Osteoblast (primary cell): ENCODE results near the gene MAP3K5. TPM values are rescaled to one million over a fixed set of nuclear protein-coding genes. Genes with fewer than 3 reads are reported as not detected.

Source experiments
- DNase-seq: peaks from one replicate; pipeline ENCODE4 v3.0.0; 2011; ENCODE audit warnings: low spot score, mixed read lengths; ENCODE audit not compliant: insufficient read length; ENCODE audit errors: missing footprints
- H2AFZ ChIP-seq: 2 replicates; pipeline ENCODE4 v1.6.0; 2011; ENCODE audit warnings: mild to moderate bottlenecking, low read length
- H3K27ac ChIP-seq: 2 replicates; pipeline ENCODE4 v1.5.1; 2011; ENCODE audit warnings: mild to moderate bottlenecking, low read depth, low read length, moderate library complexity
- H3K27me3 ChIP-seq: 2 replicates; pipeline ENCODE4 v1.6.0; 2012; ENCODE audit warnings: mild to moderate bottlenecking, control low read depth, inconsistent platforms, low read length, moderate library complexity; ENCODE audit not compliant: insufficient read depth
- H3K36me3 ChIP-seq: 2 replicates; pipeline ENCODE4 v1.5.1; 2011; ENCODE audit warnings: mild to moderate bottlenecking, low read length, control low read depth, moderate library complexity; ENCODE audit not compliant: insufficient read depth
- H3K4me1 ChIP-seq: 2 replicates; pipeline ENCODE4 v1.5.1; 2011; ENCODE audit warnings: mild to moderate bottlenecking, low read length, control low read depth, moderate library complexity; ENCODE audit not compliant: insufficient read depth
- H3K4me2 ChIP-seq: 2 replicates; pipeline ENCODE4 v1.6.0; 2011; ENCODE audit warnings: mild to moderate bottlenecking, low read length; ENCODE audit not compliant: insufficient read depth
- H3K4me3 ChIP-seq: fragments of 200-600 bp; sonication (generic); 3 replicates; pipeline ENCODE4 v1.5.1; 2012; ENCODE audit warnings: mild to moderate bottlenecking, low read length, inconsistent platforms; ENCODE audit not compliant: insufficient read depth
- H3K79me2 ChIP-seq: 2 replicates; pipeline ENCODE4 v1.6.0; 2012; ENCODE audit warnings: mild to moderate bottlenecking, low read length, control low read depth, inconsistent platforms; ENCODE audit not compliant: insufficient read depth
- H3K9me3 ChIP-seq: 2 replicates; pipeline ENCODE4 v1.5.1; 2011; ENCODE audit warnings: low read depth, low read length, control low read depth
- H4K20me1 ChIP-seq: 2 replicates; pipeline ENCODE4 v1.6.0; 2012; ENCODE audit warnings: mild to moderate bottlenecking, low read length, control low read depth; ENCODE audit not compliant: insufficient read depth
- total RNA-seq: library from RNA; depleted of rRNA; stranded (reverse); fragments of >200 nt; gene quantifications from 2 replicates; pipeline ENCODE4 v1.2.3, GENCODE V29; 2012
- TF ChIP-seq, protein P1 (sequence below): IDR thresholded peaks from 2 replicates; pipeline ENCODE4 v1.5.1; 2011; ENCODE audit warnings: mild to moderate bottlenecking, low read depth, low read length, moderate library complexity; ENCODE audit errors: extremely low read depth

The MAP3K5 gene
- total RNA-seq, 1 donor, result 8.3 TPM

DNA sequence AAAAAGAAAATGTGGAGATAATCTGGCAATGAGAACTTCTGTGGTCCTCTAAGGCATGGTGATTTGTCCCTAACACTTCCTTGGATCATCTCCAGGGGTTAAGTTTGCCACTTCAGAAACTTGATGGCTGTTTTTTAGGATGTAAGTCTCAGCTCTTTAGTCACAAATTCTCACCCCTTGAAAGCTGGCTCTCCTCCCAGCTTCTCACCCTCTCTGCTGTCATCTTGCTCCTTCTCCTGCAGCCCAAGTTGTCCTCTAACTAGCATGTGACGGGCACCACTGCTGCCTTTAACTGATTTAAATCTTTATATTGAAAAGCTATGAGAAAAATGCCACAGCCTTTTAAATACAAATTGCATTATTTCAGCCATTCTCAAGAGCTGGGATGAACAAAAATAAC is 107.8 kb downstream of the MAP3K5 start:
- Histone ChIP-seq H4K20me1 (no peaks in the 10 kb centered on the region), H3K4me1 (peaks cover 8% of the 10 kb centered on the region), H3K27me3 (no peaks in the 10 kb centered on the region), H3K36me3 (no peaks in the 10 kb centered on the region), H3K9me3 (no peaks in the 10 kb centered on the region), H3K79me2 (no peaks in the 10 kb centered on the region), H3K4me3 (no peak overlapping the region), H3K4me2 (no peak overlapping the region), H3K27ac (no peak overlapping the region), H2AFZ (no peak overlapping the region)
- DNase-seq, result no peak
- TF ChIP-seq, protein P1, sequence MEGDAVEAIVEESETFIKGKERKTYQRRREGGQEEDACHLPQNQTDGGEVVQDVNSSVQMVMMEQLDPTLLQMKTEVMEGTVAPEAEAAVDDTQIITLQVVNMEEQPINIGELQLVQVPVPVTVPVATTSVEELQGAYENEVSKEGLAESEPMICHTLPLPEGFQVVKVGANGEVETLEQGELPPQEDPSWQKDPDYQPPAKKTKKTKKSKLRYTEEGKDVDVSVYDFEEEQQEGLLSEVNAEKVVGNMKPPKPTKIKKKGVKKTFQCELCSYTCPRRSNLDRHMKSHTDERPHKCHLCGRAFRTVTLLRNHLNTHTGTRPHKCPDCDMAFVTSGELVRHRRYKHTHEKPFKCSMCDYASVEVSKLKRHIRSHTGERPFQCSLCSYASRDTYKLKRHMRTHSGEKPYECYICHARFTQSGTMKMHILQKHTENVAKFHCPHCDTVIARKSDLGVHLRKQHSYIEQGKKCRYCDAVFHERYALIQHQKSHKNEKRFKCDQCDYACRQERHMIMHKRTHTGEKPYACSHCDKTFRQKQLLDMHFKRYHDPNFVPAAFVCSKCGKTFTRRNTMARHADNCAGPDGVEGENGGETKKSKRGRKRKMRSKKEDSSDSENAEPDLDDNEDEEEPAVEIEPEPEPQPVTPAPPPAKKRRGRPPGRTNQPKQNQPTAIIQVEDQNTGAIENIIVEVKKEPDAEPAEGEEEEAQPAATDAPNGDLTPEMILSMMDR, result no peak

DNA sequence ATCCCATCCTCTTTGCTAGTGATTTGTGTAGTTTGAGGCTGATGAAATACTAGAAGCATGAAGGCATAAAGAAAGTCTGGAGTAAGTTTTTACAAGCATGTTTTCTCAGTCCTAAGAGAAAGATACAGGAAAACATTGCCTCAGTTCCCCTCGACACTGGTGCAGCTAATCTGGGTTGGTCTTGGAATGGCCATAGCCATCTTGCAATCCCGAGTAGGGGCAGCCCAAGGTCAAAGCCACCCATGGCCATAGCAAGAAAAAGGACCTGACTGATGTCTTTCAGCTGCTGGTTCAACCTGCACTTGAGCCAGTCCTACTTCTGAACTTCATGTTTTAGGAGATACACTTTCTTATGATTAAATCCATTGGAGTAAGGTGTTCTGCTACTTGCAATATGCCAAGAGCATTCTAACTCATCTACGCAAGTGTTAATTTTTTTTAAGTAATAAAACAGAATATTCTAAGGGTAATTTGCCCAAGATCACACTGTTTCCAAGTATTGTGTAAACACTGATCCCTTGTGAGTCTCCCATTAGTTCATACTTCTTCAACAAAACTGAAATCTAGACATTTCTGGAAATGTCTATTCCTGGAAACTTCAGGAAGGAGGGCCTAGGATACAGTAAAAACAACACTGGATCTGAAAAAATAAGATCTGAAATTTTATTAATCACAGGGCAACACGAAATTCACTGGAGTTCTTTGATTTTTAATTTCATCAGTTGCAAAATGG is 108.9 kb downstream of the MAP3K5 start:
- no peaks in the 10 kb centered on the region for H3K36me3 ChIP-seq
- peaks cover 8% of the 10 kb centered on the region for H3K4me1 ChIP-seq
- TF ChIP-seq, protein P1, result no peak
- no peak overlapping the region for H2AFZ ChIP-seq
- no peak for DNase-seq
- H4K20me1 ChIP-seq, result no peaks in the 10 kb centered on the region
- no peaks in the 10 kb centered on the region for H3K79me2 ChIP-seq
- H3K4me3 ChIP-seq, result no peak overlapping the region
- no peak overlapping the region for H3K4me2 ChIP-seq
- no peaks in the 10 kb centered on the region for H3K9me3 ChIP-seq
- H3K27me3 ChIP-seq, result no peaks in the 10 kb centered on the region
- no peak overlapping the region for H3K27ac ChIP-seq

DNA sequence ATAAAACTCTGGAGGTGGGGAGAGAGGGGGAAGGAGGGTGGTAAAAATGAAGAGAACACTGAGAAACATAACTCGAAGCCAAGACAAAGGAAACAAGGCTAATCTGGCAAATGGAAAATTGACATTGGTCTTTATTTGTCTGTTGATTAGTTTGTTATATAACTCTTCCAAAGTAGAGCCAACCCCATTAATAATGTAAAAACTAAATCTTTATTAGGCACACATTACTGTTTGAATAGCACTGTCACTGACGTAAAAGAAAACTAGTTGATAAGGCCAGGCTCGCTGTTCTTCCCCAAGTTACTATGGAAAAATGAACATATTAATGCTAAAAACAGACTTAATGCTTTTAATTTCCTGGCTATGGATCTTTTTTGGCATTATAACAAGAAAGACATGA is 110.0 kb downstream of the MAP3K5 start:
- H3K27ac ChIP-seq, result no peak overlapping the region
- H3K27me3 ChIP-seq, result no peaks in the 10 kb centered on the region
- no peak for DNase-seq
- TF ChIP-seq, protein P1, result no peak
- H3K4me1 ChIP-seq, result peaks cover 8% of the 10 kb centered on the region
- no peak overlapping the region for H3K4me2 ChIP-seq
- no peak overlapping the region for H2AFZ ChIP-seq
- no peaks in the 10 kb centered on the region for H3K36me3 ChIP-seq
- H4K20me1 ChIP-seq, result no peaks in the 10 kb centered on the region
- no peaks in the 10 kb centered on the region for H3K79me2 ChIP-seq
- H3K9me3 ChIP-seq, result no peaks in the 10 kb centered on the region
- H3K4me3 ChIP-seq, result no peak overlapping the region

DNA sequence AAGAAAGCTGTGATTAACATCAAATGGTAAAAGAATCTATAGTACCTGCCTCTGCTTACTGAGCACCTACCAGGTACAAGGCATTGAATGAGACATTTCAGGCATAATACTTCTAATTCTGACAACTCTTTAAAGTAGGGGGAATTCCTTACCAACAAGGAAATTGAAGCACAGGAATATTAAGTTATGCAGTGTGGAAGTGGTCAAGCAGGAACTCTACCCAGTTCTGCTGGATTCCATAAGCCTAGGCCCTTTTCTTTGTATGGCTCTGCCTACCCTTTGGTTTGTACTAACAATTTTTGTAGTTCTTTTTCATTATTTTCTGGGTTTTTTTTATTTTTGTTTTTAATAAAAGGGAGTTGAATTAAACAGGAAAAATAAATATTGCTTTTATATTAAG is 114.5 kb downstream of the MAP3K5 start:
- no peaks in the 10 kb centered on the region for H3K4me1 ChIP-seq
- H2AFZ ChIP-seq, result no peak overlapping the region
- H3K4me2 ChIP-seq, result no peak overlapping the region
- H3K27me3 ChIP-seq, result no peaks in the 10 kb centered on the region
- TF ChIP-seq, protein P1, result no peak
- no peaks in the 10 kb centered on the region for H4K20me1 ChIP-seq
- no peaks in the 10 kb centered on the region for H3K79me2 ChIP-seq
- no peaks in the 10 kb centered on the region for H3K36me3 ChIP-seq
- DNase-seq, result no peak
- no peak overlapping the region for H3K27ac ChIP-seq
- no peak overlapping the region for H3K4me3 ChIP-seq
- H3K9me3 ChIP-seq, result no peaks in the 10 kb centered on the region
